ENCODE data around the gene ATF4.

DNA sequence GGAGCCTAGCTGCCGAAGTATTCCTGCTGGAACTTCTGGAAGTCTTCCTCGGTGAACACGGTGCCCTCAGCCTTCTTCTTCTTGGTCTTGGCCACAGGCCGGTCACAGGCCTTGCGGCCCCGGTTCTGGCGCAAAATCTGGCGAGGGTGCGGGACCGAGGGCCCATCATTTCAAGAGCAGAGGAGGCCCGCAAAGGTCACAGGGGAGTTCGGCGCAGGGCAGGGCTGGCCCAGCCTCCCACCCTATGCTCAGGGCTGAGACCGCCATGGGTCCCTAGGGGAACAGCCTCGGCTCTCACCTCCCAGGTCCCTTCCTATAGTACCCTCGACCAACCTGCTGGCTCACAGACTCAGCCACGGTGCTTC, 9.1 kb downstream of the ATF4 start:
- TF ChIP-seq, protein P1, sequence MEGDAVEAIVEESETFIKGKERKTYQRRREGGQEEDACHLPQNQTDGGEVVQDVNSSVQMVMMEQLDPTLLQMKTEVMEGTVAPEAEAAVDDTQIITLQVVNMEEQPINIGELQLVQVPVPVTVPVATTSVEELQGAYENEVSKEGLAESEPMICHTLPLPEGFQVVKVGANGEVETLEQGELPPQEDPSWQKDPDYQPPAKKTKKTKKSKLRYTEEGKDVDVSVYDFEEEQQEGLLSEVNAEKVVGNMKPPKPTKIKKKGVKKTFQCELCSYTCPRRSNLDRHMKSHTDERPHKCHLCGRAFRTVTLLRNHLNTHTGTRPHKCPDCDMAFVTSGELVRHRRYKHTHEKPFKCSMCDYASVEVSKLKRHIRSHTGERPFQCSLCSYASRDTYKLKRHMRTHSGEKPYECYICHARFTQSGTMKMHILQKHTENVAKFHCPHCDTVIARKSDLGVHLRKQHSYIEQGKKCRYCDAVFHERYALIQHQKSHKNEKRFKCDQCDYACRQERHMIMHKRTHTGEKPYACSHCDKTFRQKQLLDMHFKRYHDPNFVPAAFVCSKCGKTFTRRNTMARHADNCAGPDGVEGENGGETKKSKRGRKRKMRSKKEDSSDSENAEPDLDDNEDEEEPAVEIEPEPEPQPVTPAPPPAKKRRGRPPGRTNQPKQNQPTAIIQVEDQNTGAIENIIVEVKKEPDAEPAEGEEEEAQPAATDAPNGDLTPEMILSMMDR (IDR thresholded peaks at IDR 0.05; ENCODE audit: low read depth, low read length, poor library complexity, severe bottlenecking) = peak; percentile 1
- no peak for TF ChIP-seq EZH2phosphoT487 (IDR thresholded peaks at IDR 0.05; ENCODE audit: borderline replicate concordance, low read length)

Data from DOHH2 (cell line).